Activated CD4-positive, alpha-beta T cell treated with anti-CD3 and anti-CD28 coated beads, Interleukin-2, amount 10 ng/mL, durations not matched to agents 7 days and 5 days (primary cell): ENCODE results near the gene SMOC2. TPM values are rescaled to one million over a fixed set of nuclear protein-coding genes. Genes with fewer than 3 reads are reported as not detected.
"Not testable (repeated sequence)": the region's sequence is repeated elsewhere in the genome, so short reads cannot be mapped to it uniquely, and the experiment has no call there.

Source experiments
- CTCF ChIA-PET: fragments of 350-600 bp; sonication (Branson Sonifier 250); formaldehyde crosslinking; loops from one replicate; lab custom pipeline; 2021; ENCODE audit warnings: antibody characterized with exemption; lab: Charles Lee
- POLR2A ChIA-PET: fragments of 350-600 bp; sonication (Branson Sonifier 250); formaldehyde crosslinking; loops from one replicate; lab custom pipeline; 2021; ENCODE audit warnings: antibody characterized with exemption; lab: Charles Lee
- DNase-seq: peaks from one replicate; pipeline ENCODE4 v3.0.0-alpha.2; 2020
- H3K27ac Mint-ChIP-seq: one replicate; pipeline ENCODE4 v1.8.0; 2021; ENCODE audit warnings: mild to moderate bottlenecking, moderate library complexity, mixed read lengths
- H3K27me3 Mint-ChIP-seq: one replicate; pipeline ENCODE4 v1.8.0; 2021; ENCODE audit warnings: mixed read lengths
- H3K36me3 Mint-ChIP-seq: one replicate; pipeline ENCODE4 v1.8.0; 2021; ENCODE audit warnings: low read depth, mixed read lengths
- H3K4me1 Mint-ChIP-seq: one replicate; pipeline ENCODE4 v1.8.0; 2021; ENCODE audit warnings: mixed read lengths
- H3K4me3 Mint-ChIP-seq: one replicate; pipeline ENCODE4 v1.8.0; 2021; ENCODE audit warnings: mild to moderate bottlenecking, moderate library complexity, mixed read lengths
- H3K9me3 Mint-ChIP-seq: one replicate; pipeline ENCODE4 v1.8.0; 2021; ENCODE audit warnings: mixed read lengths
- total RNA-seq, 2 experiments: library from RNA; stranded (reverse); gene quantifications; one replicate each; pipeline ENCODE4 v1.2.3, GENCODE V29; 2021

SMOC2 gene
- total RNA-seq, 2 experiments from 2014 or later, result not detected

- H3K27ac Mint-ChIP-seq, result no peak overlapping the region
- CTCF ChIA-PET, result no interaction called here
- H3K27me3 Mint-ChIP-seq, result no peaks in the 10 kb centered on the region
- no peak overlapping the region for H3K4me3 Mint-ChIP-seq
- POLR2A ChIA-PET, result no interaction called here
- H3K4me1 Mint-ChIP-seq, result no peaks in the 10 kb centered on the region
- H3K36me3 Mint-ChIP-seq, result no peaks in the 10 kb centered on the region
- DNase-seq, result no peak
- no peaks in the 10 kb centered on the region for H3K9me3 Mint-ChIP-seq
Measured at GRCh38 chr6:168537540-168537884, 96.5 kb downstream of the SMOC2 start.

GRCh38 chr6:168538188-168538891 is 97.4 kb downstream of the SMOC2 start:
- H3K4me3 Mint-ChIP-seq, H3K9me3 Mint-ChIP-seq, H3K4me1 Mint-ChIP-seq, DNase-seq, H3K27me3 Mint-ChIP-seq, POLR2A ChIA-PET, H3K27ac Mint-ChIP-seq, CTCF ChIA-PET, H3K36me3 Mint-ChIP-seq: not testable (repeated sequence)

- Mint-ChIP-seq H3K27me3 (no peaks in the 10 kb centered on the region), H3K27ac (no peak overlapping the region), H3K4me1 (no peaks in the 10 kb centered on the region), H3K36me3 (no peaks in the 10 kb centered on the region), H3K9me3 (no peaks in the 10 kb centered on the region), H3K4me3 (no peak overlapping the region)
- ChIA-PET CTCF (no interaction called here), POLR2A (no interaction called here)
- DNase-seq, result no peak
Measured at GRCh38 chr6:168538892-168539811, 98.2 kb downstream of the SMOC2 start.

GRCh38 chr6:168540713-168541291 is 99.8 kb downstream of the SMOC2 start:
- no peak for DNase-seq
- no peaks in the 10 kb centered on the region for H3K9me3 Mint-ChIP-seq
- POLR2A ChIA-PET, result no interaction called here
- no peaks in the 10 kb centered on the region for H3K27me3 Mint-ChIP-seq
- CTCF ChIA-PET, result no interaction called here
- no peaks in the 10 kb centered on the region for H3K4me1 Mint-ChIP-seq
- H3K4me3 Mint-ChIP-seq, result no peak overlapping the region
- H3K27ac Mint-ChIP-seq, result no peak overlapping the region
- H3K36me3 Mint-ChIP-seq, result no peaks in the 10 kb centered on the region

- POLR2A ChIA-PET, result no interaction called here
- H3K27me3 Mint-ChIP-seq, result no peaks in the 10 kb centered on the region
- no peaks in the 10 kb centered on the region for H3K9me3 Mint-ChIP-seq
- no peak overlapping the region for H3K4me3 Mint-ChIP-seq
- DNase-seq, result no peak
- H3K4me1 Mint-ChIP-seq, result no peaks in the 10 kb centered on the region
- CTCF ChIA-PET, result no interaction called here
- no peak overlapping the region for H3K27ac Mint-ChIP-seq
- H3K36me3 Mint-ChIP-seq, result no peaks in the 10 kb centered on the region
Measured at GRCh38 chr6:168541307-168541706, 100.3 kb downstream of the SMOC2 start.

GRCh38 chr6:168542301-168542700 is 101.3 kb downstream of the SMOC2 start:
- H3K27ac Mint-ChIP-seq, result no peak overlapping the region
- no peaks in the 10 kb centered on the region for H3K27me3 Mint-ChIP-seq
- no peaks in the 10 kb centered on the region for H3K9me3 Mint-ChIP-seq
- POLR2A ChIA-PET, result no interaction called here
- CTCF ChIA-PET, result no interaction called here
- H3K4me3 Mint-ChIP-seq, result no peak overlapping the region
- DNase-seq, result no peak
- H3K4me1 Mint-ChIP-seq, result no peaks in the 10 kb centered on the region
- no peaks in the 10 kb centered on the region for H3K36me3 Mint-ChIP-seq

- CTCF ChIA-PET, result no interaction called here
- POLR2A ChIA-PET, result no interaction called here
- H3K36me3 Mint-ChIP-seq, result no peaks in the 10 kb centered on the region
- no peak for DNase-seq
- H3K27me3 Mint-ChIP-seq, result no peaks in the 10 kb centered on the region
- no peaks in the 10 kb centered on the region for H3K9me3 Mint-ChIP-seq
- H3K4me3 Mint-ChIP-seq, result no peak overlapping the region
- H3K27ac Mint-ChIP-seq, result no peak overlapping the region
- no peaks in the 10 kb centered on the region for H3K4me1 Mint-ChIP-seq
Measured at GRCh38 chr6:168545428-168545827, 104.4 kb downstream of the SMOC2 start.

GRCh38 chr6:168546151-168546550 is 105.2 kb downstream of the SMOC2 start:
- Mint-ChIP-seq H3K27me3 (no peaks in the 10 kb centered on the region), H3K4me1 (no peaks in the 10 kb centered on the region), H3K4me3 (no peak overlapping the region), H3K36me3 (no peaks in the 10 kb centered on the region), H3K9me3 (no peaks in the 10 kb centered on the region), H3K27ac (no peak overlapping the region)
- CTCF ChIA-PET, result no interaction called here
- no peak for DNase-seq
- POLR2A ChIA-PET, result no interaction called here

GRCh38 chr6:168546730-168547129 is 105.7 kb downstream of the SMOC2 start:
- no peak for DNase-seq
- no peaks in the 10 kb centered on the region for H3K9me3 Mint-ChIP-seq
- H3K36me3 Mint-ChIP-seq, result no peaks in the 10 kb centered on the region
- H3K4me3 Mint-ChIP-seq, result no peak overlapping the region
- no peak overlapping the region for H3K27ac Mint-ChIP-seq
- CTCF ChIA-PET, result no interaction called here
- POLR2A ChIA-PET, result no interaction called here
- H3K27me3 Mint-ChIP-seq, result no peaks in the 10 kb centered on the region
- no peaks in the 10 kb centered on the region for H3K4me1 Mint-ChIP-seq

GRCh38 chr6:168550326-168550725 is 109.3 kb downstream of the SMOC2 start:
- H3K36me3 Mint-ChIP-seq, result no peaks in the 10 kb centered on the region
- DNase-seq, result no peak
- CTCF ChIA-PET, result no interaction called here

GRCh38 chr6:168554472-168554871 is 113.5 kb downstream of the SMOC2 start:
- Mint-ChIP-seq H3K9me3 (peaks cover 3% of the 10 kb centered on the region), H3K4me1 (no peaks in the 10 kb centered on the region), H3K27ac (no peak overlapping the region), H3K36me3 (no peaks in the 10 kb centered on the region), H3K4me3 (no peak overlapping the region), H3K27me3 (no peaks in the 10 kb centered on the region)
- ChIA-PET POLR2A (no interaction called here), CTCF (no interaction called here)
- DNase-seq, result no peak

More at GRCh38 chr6:168550326-168550725, 109.3 kb downstream of the SMOC2 start:
- Mint-ChIP-seq H3K27me3 (no peaks in the 10 kb centered on the region), H3K9me3 (no peaks in the 10 kb centered on the region), H3K4me1 (no peaks in the 10 kb centered on the region), H3K4me3 (no peak overlapping the region), H3K27ac (no peak overlapping the region)
- POLR2A ChIA-PET, result no interaction called here

GRCh38 chr6:168554898-168555617 is 114.1 kb downstream of the SMOC2 start:
- H3K9me3 Mint-ChIP-seq, result peaks cover 3% of the 10 kb centered on the region
- H3K4me1 Mint-ChIP-seq, result no peaks in the 10 kb centered on the region
- no peaks in the 10 kb centered on the region for H3K27me3 Mint-ChIP-seq
- H3K36me3 Mint-ChIP-seq, result no peaks in the 10 kb centered on the region
- no peak for DNase-seq
- ChIA-PET POLR2A (no interaction called here), CTCF (no interaction called here)
- no peak overlapping the region for H3K4me3 Mint-ChIP-seq
- no peak overlapping the region for H3K27ac Mint-ChIP-seq
